ENCODE measurements around the gene UCK1. TPM values are rescaled to one million over a fixed set of nuclear protein-coding genes. Genes with fewer than 3 reads are reported as not detected.
"Not testable (repeated sequence)": the region's sequence is repeated elsewhere in the genome, so short reads cannot be mapped to it uniquely, and the experiment has no call there.

UCK1 gene
- total RNA-seq, 2 donors from 2014 or later = 47.6 to 48.2 TPM

DNA sequence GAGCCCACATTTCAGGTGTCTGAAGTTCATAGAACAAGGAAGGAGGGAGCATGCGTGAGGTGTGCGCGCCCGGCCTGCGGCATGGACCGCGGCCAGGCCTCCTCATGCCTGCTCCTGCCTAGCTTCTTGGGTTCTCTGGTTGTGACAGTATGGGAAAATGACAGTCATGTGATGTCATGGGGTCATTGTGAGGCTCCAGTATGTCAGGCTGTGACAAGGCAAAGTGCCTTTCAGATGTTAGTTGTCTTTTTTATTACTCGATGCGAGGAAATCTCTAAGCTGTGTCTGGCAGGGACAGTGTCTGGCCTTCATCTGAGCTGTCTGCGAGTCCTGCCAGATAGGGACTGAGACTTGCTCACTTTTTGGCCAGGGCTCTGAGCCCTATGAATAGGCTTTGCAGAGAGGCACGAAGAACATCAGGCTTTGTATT is 13.3 kb downstream of the UCK1 start:
- intact Hi-C loops (cut with DNase I) = loop anchor here (10.0 kb wide), 1 partner anchor 227 kb away; the partner anchor contains the start of gene RAPGEF1
- H3K36me3 ChIP-seq = peaks cover 17 to 32% of the 10 kb centered on the region in 2 donors

DNA sequence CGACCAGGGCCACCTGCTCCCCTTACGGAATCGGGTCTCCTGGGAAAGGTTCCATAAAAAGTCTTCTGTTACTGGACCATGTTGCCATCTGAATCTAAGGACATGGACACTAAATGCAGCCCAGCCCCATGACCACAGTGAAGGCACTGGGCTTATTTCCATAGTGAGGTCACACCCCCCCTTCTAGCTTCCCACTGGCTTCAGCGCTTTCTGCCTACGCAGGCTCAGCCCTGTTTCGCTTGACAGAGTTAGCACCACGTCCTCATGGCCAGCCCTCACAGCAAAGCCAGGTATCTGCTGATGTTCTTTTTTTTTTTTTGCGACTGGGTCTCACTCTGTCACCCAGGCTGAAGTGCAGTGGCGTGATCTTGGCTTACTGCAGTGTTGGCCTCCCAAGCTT is 14.1 kb downstream of the UCK1 start:
- intact Hi-C loops (cut with DNase I) = loop anchor here (10.0 kb wide), 1 partner anchor 228 kb away; the partner anchor contains the start of gene RAPGEF1
- no peaks in the 10 kb centered on the region for H3K4me1 ChIP-seq (replicated peaks)
- H3K27ac ChIP-seq = no peak overlapping the region
- no peaks in the 10 kb centered on the region for H3K9me3 ChIP-seq
- 93% methylated on average over 9 of the region's 9 CpGs for WGBS
- H3K36me3 ChIP-seq = peaks cover 17 to 35% of the 10 kb centered on the region in 2 donors
- H3K4me3 ChIP-seq = no peak overlapping the region
- no peaks in the 10 kb centered on the region for H3K27me3 ChIP-seq (replicated peaks; ENCODE audit: insufficient read depth)
- DNase-seq (ENCODE audit: low spot score) = no peak
- TF ChIP-seq POLR2AphosphoS5 (IDR thresholded peaks at IDR 0.05) (no peak), CTCF (IDR thresholded peaks at IDR 0.05) (no peak), POLR2A (IDR thresholded peaks at IDR 0.05) (no peak)

More for the DNA sequence above, 13.3 kb downstream of the UCK1 start:
- Histone ChIP-seq H3K4me3 (no peak overlapping the region), H3K9me3 (no peaks in the 10 kb centered on the region), H3K27ac (no peak overlapping the region), H3K4me1 (replicated peaks) (no peaks in the 10 kb centered on the region), H3K27me3 (replicated peaks; ENCODE audit: insufficient read depth) (no peaks in the 10 kb centered on the region)
- no peak for TF ChIP-seq CTCF (IDR thresholded peaks at IDR 0.05)
- no peak for TF ChIP-seq POLR2A (IDR thresholded peaks at IDR 0.05)
- TF ChIP-seq POLR2AphosphoS5 (IDR thresholded peaks at IDR 0.05) = no peak
- WGBS = 83% methylated on average over 11 of the region's 11 CpGs
- DNase-seq (ENCODE audit: low spot score) = no peak

- no peak for DNase-seq (ENCODE audit: low spot score)
- H3K9me3 ChIP-seq = no peaks in the 10 kb centered on the region
- intact Hi-C loops (cut with DNase I) = loop anchor here (10.0 kb wide), 1 partner anchor 229 kb away; the partner anchor contains the start of gene RAPGEF1
- no peaks in the 10 kb centered on the region for H3K4me1 ChIP-seq (replicated peaks)
- no peaks in the 10 kb centered on the region for H3K27me3 ChIP-seq (replicated peaks; ENCODE audit: insufficient read depth)
- H3K4me3 ChIP-seq = no peak overlapping the region
- TF ChIP-seq POLR2A (IDR thresholded peaks at IDR 0.05) (no peak), CTCF (IDR thresholded peaks at IDR 0.05) (no peak), POLR2AphosphoS5 (IDR thresholded peaks at IDR 0.05) (no peak)
- WGBS = 82% methylated on average over 14 of the region's 15 CpGs
- H3K27ac ChIP-seq = no peak overlapping the region
- H3K36me3 ChIP-seq = peaks cover 15 to 40% of the 10 kb centered on the region in 2 donors
These were observed 15.0 kb downstream of the UCK1 start for GRCh38 chr9:131516100-131516499.

- WGBS = 74% methylated on average over 8 of the region's 12 CpGs
- intact Hi-C loops (cut with DNase I) = loop anchor here (10.0 kb wide), 1 partner anchor 229 kb away; the partner anchor contains the start of gene RAPGEF1
- not testable (repeated sequence) for H3K4me1 ChIP-seq (replicated peaks); H3K27me3 ChIP-seq (replicated peaks; ENCODE audit: insufficient read depth); H3K27ac ChIP-seq; H3K9me3 ChIP-seq; H3K4me3 ChIP-seq; DNase-seq (ENCODE audit: low spot score)
- peaks cover 14 to 43% of the 10 kb centered on the region in 2 donors for H3K36me3 ChIP-seq
These were observed 15.5 kb downstream of the UCK1 start for GRCh38 chr9:131515559-131516031.

DNA sequence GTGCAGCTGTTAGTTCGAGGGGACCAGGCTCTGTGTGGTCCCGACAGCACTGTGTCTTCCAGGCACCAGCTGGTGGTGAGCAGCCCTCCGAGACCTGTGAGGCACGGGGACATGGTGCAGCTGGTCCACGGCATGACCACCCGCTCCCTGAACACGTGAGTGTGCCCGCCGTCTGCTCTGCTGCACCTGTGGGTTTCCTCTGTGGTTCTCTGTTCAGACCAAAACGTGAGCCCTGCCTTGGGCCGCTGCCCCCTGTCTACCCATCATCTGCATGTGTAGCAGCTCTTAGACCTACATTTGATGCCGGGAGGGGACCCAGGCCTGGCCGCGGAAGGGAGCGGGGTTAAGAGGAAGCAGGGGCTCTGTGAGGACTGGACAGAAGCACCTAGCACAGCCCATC is 17.9 kb downstream of the UCK1 start:
- intact Hi-C loops (cut with DNase I) = loop anchor here (10.0 kb wide), 1 partner anchor 232 kb away; the partner anchor contains the start of gene RAPGEF1
- no peaks in the 10 kb centered on the region for H3K9me3 ChIP-seq
- no peaks in the 10 kb centered on the region for H3K27me3 ChIP-seq (replicated peaks; ENCODE audit: insufficient read depth)
- no peak for DNase-seq (ENCODE audit: low spot score)
- no peak overlapping the region for H3K27ac ChIP-seq
- WGBS = 93% methylated on average over 15 of the region's 15 CpGs
- H3K4me3 ChIP-seq = no peak overlapping the region
- no peak for TF ChIP-seq POLR2AphosphoS5 (IDR thresholded peaks at IDR 0.05)
- H3K36me3 ChIP-seq = peaks cover 0 to 25% of the 10 kb centered on the region in 2 donors
- no peaks in the 10 kb centered on the region for H3K4me1 ChIP-seq (replicated peaks)

GRCh38 chr9:131511880-131512279 is 19.2 kb downstream of the UCK1 start:
- Histone ChIP-seq H3K9me3 (no peaks in the 10 kb centered on the region), H3K27ac (no peak overlapping the region), H3K4me1 (replicated peaks) (no peaks in the 10 kb centered on the region), H3K27me3 (replicated peaks; ENCODE audit: insufficient read depth) (no peaks in the 10 kb centered on the region), H3K36me3 (peaks cover 0 to 25% of the 10 kb centered on the region in 2 donors), H3K4me3 (no peak overlapping the region)
- 96% methylated on average over 6 of the region's 6 CpGs for WGBS
- intact Hi-C loops (cut with DNase I) = loop anchor here (10.0 kb wide), 1 partner anchor 233 kb away; the partner anchor contains the start of gene RAPGEF1
- no peak for TF ChIP-seq POLR2A (IDR thresholded peaks at IDR 0.05)
- TF ChIP-seq POLR2AphosphoS5 (IDR thresholded peaks at IDR 0.05) = no peak
- no peak for TF ChIP-seq CTCF (IDR thresholded peaks at IDR 0.05)
- no peak for DNase-seq (ENCODE audit: low spot score)
